GOT3 (cell line): ENCODE measurements around the gene CDH13.

Experiments used
- DNase-seq: peaks from one replicate; lab custom pipeline; 2025; ENCODE audit warnings: mixed read lengths; lab: John Stamatoyannopoulos, UW

CDH13 gene

GRCh38 chr16:83513008-83513755 lies 886.4 kb downstream of the CDH13 start:
- DNase-seq: peak; percentile 37

GRCh38 chr16:83515395-83515794 lies 888.6 kb downstream of the CDH13 start:
- no peak for DNase-seq

- DNase-seq: no peak
Measured at GRCh38 chr16:83516931-83517330, 890.2 kb downstream of the CDH13 start.

- no peak for DNase-seq
Measured at GRCh38 chr16:83517398-83517797, 890.6 kb downstream of the CDH13 start.

GRCh38 chr16:83520596-83520995 lies 893.8 kb downstream of the CDH13 start:
- DNase-seq: no peak

GRCh38 chr16:83530293-83530692 lies 903.5 kb downstream of the CDH13 start:
- no peak for DNase-seq

GRCh38 chr16:83532634-83533033 lies 905.9 kb downstream of the CDH13 start:
- DNase-seq: no peak

- peak; percentile 46 for DNase-seq
Measured at GRCh38 chr16:83533193-83533592, 906.4 kb downstream of the CDH13 start.

GRCh38 chr16:83538707-83539106 lies 911.9 kb downstream of the CDH13 start:
- DNase-seq: no peak

GRCh38 chr16:83539736-83540490 lies 913.1 kb downstream of the CDH13 start:
- DNase-seq: no peak

- no peak for DNase-seq
Measured at GRCh38 chr16:83541231-83541630, 914.5 kb downstream of the CDH13 start.

GRCh38 chr16:83542491-83542890 lies 915.7 kb downstream of the CDH13 start:
- no peak for DNase-seq

GRCh38 chr16:83549316-83550182 lies 922.8 kb downstream of the CDH13 start:
- no peak for DNase-seq

GRCh38 chr16:83550183-83550569 lies 923.4 kb downstream of the CDH13 start:
- DNase-seq: no peak

GRCh38 chr16:83552228-83552627 lies 925.5 kb downstream of the CDH13 start:
- DNase-seq: no peak

GRCh38 chr16:83552930-83553329 lies 926.2 kb downstream of the CDH13 start:
- DNase-seq: no peak

- DNase-seq: no peak
Measured at GRCh38 chr16:83554096-83554495, 927.3 kb downstream of the CDH13 start.

GRCh38 chr16:83554540-83554939 lies 927.8 kb downstream of the CDH13 start:
- DNase-seq: no peak

- no peak for DNase-seq
Measured at GRCh38 chr16:83561876-83562275, 935.1 kb downstream of the CDH13 start.

- no peak for DNase-seq
Measured at GRCh38 chr16:83568345-83568744, 941.6 kb downstream of the CDH13 start.

- peak; percentile 37 for DNase-seq
Measured at GRCh38 chr16:83574388-83574787, 947.6 kb downstream of the CDH13 start.

GRCh38 chr16:83577078-83577745 lies 950.4 kb downstream of the CDH13 start:
- no peak for DNase-seq
